Measurements from ENCODE around the gene LSP1.
"Not testable (repeated sequence)": the region's sequence is repeated elsewhere in the genome, so short reads cannot be mapped to it uniquely, and the experiment has no call there.

Gene LSP1

GRCh38 chr11:1873048-1873812 is 20.3 kb downstream of the LSP1 start:
- no CpG with 5 or more reads among the region's 11 CpGs for WGBS (ENCODE audit: extremely low coverage, insufficient coverage, insufficient read length)
- H3K14ac ChIP-seq (ENCODE audit: low read length): no peak overlapping the region
- no peak for DNase-seq

GRCh38 chr11:1873813-1874150 is 20.9 kb downstream of the LSP1 start:
- peak overlapping the region; percentile 19 for H2BK12ac ChIP-seq (ENCODE audit: low read length)
- H3K4me3 ChIP-seq (ENCODE audit: low read depth, low read length); H3K4ac ChIP-seq (ENCODE audit: low read depth, low read length); H3K79me2 ChIP-seq (ENCODE audit: control insufficient read depth, insufficient read depth, low read length, poor library complexity); H3K4me2 ChIP-seq (ENCODE audit: low read length); DNase-seq; H3K18ac ChIP-seq (ENCODE audit: low read length); H3K27me3 ChIP-seq (ENCODE audit: insufficient read depth, low read length); H2AFZ ChIP-seq (ENCODE audit: insufficient read depth, low read length, poor library complexity); H2BK5ac ChIP-seq (ENCODE audit: low read depth, low read length, poor library complexity); H3K36me3 ChIP-seq (ENCODE audit: control insufficient read depth in 1 of 2, insufficient read depth in 2 of 2, low read length in 2 of 2); H2AK5ac ChIP-seq (ENCODE audit: low read length); H4K8ac ChIP-seq (ENCODE audit: low read depth, low read length); H3K27ac ChIP-seq (ENCODE audit: low read depth, low read length); H3K9me3 ChIP-seq (ENCODE audit: insufficient read depth, low read depth, low read length); H3K14ac ChIP-seq (ENCODE audit: low read length); H3K9ac ChIP-seq (ENCODE audit: low read length); H4K12ac ChIP-seq (ENCODE audit: low read depth, low read length); H3K23ac ChIP-seq (ENCODE audit: low read length); H2BK120ac ChIP-seq (ENCODE audit: insufficient read depth, low read length, poor library complexity): not testable (repeated sequence)
- H3K4me1 ChIP-seq (ENCODE audit: control insufficient read depth in 1 of 2, insufficient read depth in 2 of 2, low read length in 2 of 2): peaks cover 17 to 19% of the 10 kb centered on the region in 2 experiments
- H3K79me1 ChIP-seq (ENCODE audit: low read length): peaks cover 16% of the 10 kb centered on the region
- H4K91ac ChIP-seq (ENCODE audit: low read depth, low read length): peak overlapping the region; percentile 16
- no CpG with 5 or more reads among the region's 17 CpGs for WGBS (ENCODE audit: extremely low coverage, insufficient coverage, insufficient read length)

More at GRCh38 chr11:1873048-1873812, 20.3 kb downstream of the LSP1 start:
- Histone ChIP-seq H3K9me3 (ENCODE audit: insufficient read depth, low read depth, low read length) (no peaks in the 10 kb centered on the region), H2AK5ac (ENCODE audit: low read length) (no peak overlapping the region), H4K91ac (ENCODE audit: low read depth, low read length) (peak overlapping the region; percentile 16), H2BK12ac (ENCODE audit: low read length) (peak overlapping the region; percentile 19), H3K9ac (ENCODE audit: low read length) (no peak overlapping the region), H2BK120ac (ENCODE audit: insufficient read depth, low read length, poor library complexity) (no peak overlapping the region), H3K23ac (ENCODE audit: low read length) (no peak overlapping the region), H3K4me1 (ENCODE audit: control insufficient read depth in 1 of 2, insufficient read depth in 2 of 2, low read length in 2 of 2) (peaks cover 16 to 19% of the 10 kb centered on the region in 2 experiments), H2BK5ac (ENCODE audit: low read depth, low read length, poor library complexity) (no peak overlapping the region), H3K27me3 (ENCODE audit: insufficient read depth, low read length) (no peaks in the 10 kb centered on the region), H2AFZ (ENCODE audit: insufficient read depth, low read length, poor library complexity) (no peak overlapping the region), H3K18ac (ENCODE audit: low read length) (no peak overlapping the region), H3K36me3 (ENCODE audit: control insufficient read depth in 1 of 2, insufficient read depth in 2 of 2, low read length in 2 of 2) (no peaks in the 10 kb centered on the region), H3K4me2 (ENCODE audit: low read length) (no peak overlapping the region), H3K27ac (ENCODE audit: low read depth, low read length) (no peak overlapping the region), H3K4me3 (ENCODE audit: low read depth, low read length) (no peak overlapping the region), H4K8ac (ENCODE audit: low read depth, low read length) (no peak overlapping the region), H3K4ac (ENCODE audit: low read depth, low read length) (no peak overlapping the region), H3K79me1 (ENCODE audit: low read length) (peaks cover 12% of the 10 kb centered on the region), H3K79me2 (ENCODE audit: control insufficient read depth, insufficient read depth, low read length, poor library complexity) (peaks cover 3% of the 10 kb centered on the region), H4K12ac (ENCODE audit: low read depth, low read length) (no peak overlapping the region)

GRCh38 chr11:1874441-1875092 is 21.7 kb downstream of the LSP1 start:
- H2AFZ ChIP-seq (ENCODE audit: insufficient read depth, low read length, poor library complexity); H2BK5ac ChIP-seq (ENCODE audit: low read depth, low read length, poor library complexity); H3K18ac ChIP-seq (ENCODE audit: low read length); H3K23ac ChIP-seq (ENCODE audit: low read length); H4K8ac ChIP-seq (ENCODE audit: low read depth, low read length); H3K27ac ChIP-seq (ENCODE audit: low read depth, low read length); H3K14ac ChIP-seq (ENCODE audit: low read length); H3K36me3 ChIP-seq (ENCODE audit: control insufficient read depth in 1 of 2, insufficient read depth in 2 of 2, low read length in 2 of 2); H3K4me3 ChIP-seq (ENCODE audit: low read depth, low read length); H2AK5ac ChIP-seq (ENCODE audit: low read length); DNase-seq; H3K79me2 ChIP-seq (ENCODE audit: control insufficient read depth, insufficient read depth, low read length, poor library complexity); H3K4me2 ChIP-seq (ENCODE audit: low read length); H3K9ac ChIP-seq (ENCODE audit: low read length); H3K27me3 ChIP-seq (ENCODE audit: insufficient read depth, low read length); H2BK120ac ChIP-seq (ENCODE audit: insufficient read depth, low read length, poor library complexity); H3K9me3 ChIP-seq (ENCODE audit: insufficient read depth, low read depth, low read length); H3K4ac ChIP-seq (ENCODE audit: low read depth, low read length); H4K12ac ChIP-seq (ENCODE audit: low read depth, low read length): not testable (repeated sequence)
- WGBS (ENCODE audit: extremely low coverage, insufficient coverage, insufficient read length): no CpG with 5 or more reads among the region's 17 CpGs
- peak overlapping the region; percentile 15 for H2BK12ac ChIP-seq (ENCODE audit: low read length)
- H4K91ac ChIP-seq (ENCODE audit: low read depth, low read length): peak overlapping the region; percentile 56
- peaks cover 17 to 19% of the 10 kb centered on the region in 2 experiments for H3K4me1 ChIP-seq (ENCODE audit: control insufficient read depth in 1 of 2, insufficient read depth in 2 of 2, low read length in 2 of 2)
- peaks cover 21% of the 10 kb centered on the region for H3K79me1 ChIP-seq (ENCODE audit: low read length)

DNA sequence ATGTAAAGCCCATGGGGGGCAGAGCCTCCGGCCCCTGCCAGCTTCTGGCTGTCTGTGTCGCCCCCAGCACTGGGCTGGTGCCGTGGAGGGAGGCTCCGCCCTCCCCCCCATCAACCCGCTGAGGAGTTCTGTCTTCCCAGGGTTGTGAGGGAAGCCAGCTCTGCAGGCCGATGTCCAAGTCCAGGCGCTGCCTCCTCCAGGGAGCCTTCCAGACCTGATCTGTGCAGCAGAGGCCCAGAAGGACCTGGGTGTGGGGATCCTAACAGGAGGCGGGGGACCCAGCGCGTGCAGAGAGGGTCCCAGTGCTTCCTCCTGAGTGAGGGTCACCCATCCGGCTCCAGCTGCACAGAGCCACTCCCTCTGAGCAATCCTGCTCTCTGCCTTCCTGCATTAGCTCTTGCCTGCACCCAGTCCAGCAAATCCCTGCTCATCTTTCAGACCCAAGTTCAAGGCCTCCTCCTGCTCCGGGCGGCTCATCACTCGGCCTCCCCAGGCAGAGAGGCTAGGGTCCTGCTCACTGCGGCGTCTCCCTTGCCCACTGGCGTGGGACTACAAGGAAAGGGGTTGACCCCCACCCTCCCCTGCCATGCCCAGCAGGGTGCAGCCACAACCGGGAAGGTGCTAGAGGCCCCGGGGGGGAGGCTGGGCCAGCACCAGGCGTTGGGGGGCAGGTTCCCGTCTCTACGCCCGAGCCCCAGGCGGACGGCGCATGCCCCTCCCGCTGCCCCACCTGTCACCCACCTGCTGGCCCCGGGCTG is 22.4 kb downstream of the LSP1 start:
- Histone ChIP-seq H3K9me3 (ENCODE audit: insufficient read depth, low read depth, low read length) (no peaks in the 10 kb centered on the region), H3K4ac (ENCODE audit: low read depth, low read length) (no peak overlapping the region), H3K14ac (ENCODE audit: low read length) (no peak overlapping the region), H2BK5ac (ENCODE audit: low read depth, low read length, poor library complexity) (no peak overlapping the region), H3K79me1 (ENCODE audit: low read length) (peaks cover 26% of the 10 kb centered on the region), H2AK5ac (ENCODE audit: low read length) (peak overlapping the region; percentile 9), H3K4me2 (ENCODE audit: low read length) (no peak overlapping the region), H2AFZ (ENCODE audit: insufficient read depth, low read length, poor library complexity) (no peak overlapping the region), H3K36me3 (ENCODE audit: control insufficient read depth in 1 of 2, insufficient read depth in 2 of 2, low read length in 2 of 2) (no peaks in the 10 kb centered on the region), H3K23ac (ENCODE audit: low read length) (no peak overlapping the region), H2BK12ac (ENCODE audit: low read length) (no peak overlapping the region), H3K79me2 (ENCODE audit: control insufficient read depth, insufficient read depth, low read length, poor library complexity) (peaks cover 3% of the 10 kb centered on the region), H3K27me3 (ENCODE audit: insufficient read depth, low read length) (no peaks in the 10 kb centered on the region), H3K4me1 (ENCODE audit: control insufficient read depth in 1 of 2, insufficient read depth in 2 of 2, low read length in 2 of 2) (peaks cover 19% of the 10 kb centered on the region in 2 experiments), H4K91ac (ENCODE audit: low read depth, low read length) (peak overlapping the region; percentile 90), H3K27ac (ENCODE audit: low read depth, low read length) (no peak overlapping the region), H3K9ac (ENCODE audit: low read length) (no peak overlapping the region), H2BK120ac (ENCODE audit: insufficient read depth, low read length, poor library complexity) (no peak overlapping the region), H3K4me3 (ENCODE audit: low read depth, low read length) (no peak overlapping the region), H4K12ac (ENCODE audit: low read depth, low read length) (no peak overlapping the region), H4K8ac (ENCODE audit: low read depth, low read length) (no peak overlapping the region), H3K18ac (ENCODE audit: low read length) (no peak overlapping the region)
- whole genome bisulfite sequencing (ENCODE audit: extremely low coverage, insufficient coverage, insufficient read length): no CpG with 5 or more reads among the region's 28 CpGs
- no peak for DNase-seq
